Endothelial cell of umbilical vein (primary cell): ENCODE results near the gene DTX3. TPM values are rescaled to one million over a fixed set of nuclear protein-coding genes. Genes with fewer than 3 reads are reported as not detected.

ENCODE experiments used
- BruUV-seq: library from RNA; stranded (reverse); fragments of 400-500 nt; replicated peaks from 2 replicates; lab custom pipeline; 2021; lab: Mats Ljungman, UMichigan
- CTCF ChIA-PET: fragments of 300-600, 350-600 bp; sonication (Branson Sonifier 250); formaldehyde crosslinking; loops from one replicate; lab custom pipeline; 2021; ENCODE audit warnings: antibody characterized with exemption, inconsistent platforms; lab: Charles Lee
- POLR2A ChIA-PET: fragments of 300-600, 350-600 bp; sonication (Branson Sonifier 250); formaldehyde crosslinking; loops from one replicate; lab custom pipeline; 2021; ENCODE audit warnings: antibody characterized with exemption, inconsistent platforms; lab: Charles Lee
- DNase-seq: peaks from one replicate; pipeline ENCODE4 v3.0.0-alpha.2; 2011; ENCODE audit warnings: low read depth, low spot score
- FAIRE-seq: peaks from 2 replicates; lab custom pipeline; 2011; peaks lifted over from hg19 to GRCh38; lab: Jason Lieb, UNC
- H2AFZ ChIP-seq: 2 replicates; pipeline ENCODE4 v1.6.0; 2012; ENCODE audit warnings: low read depth, low read length, control low read depth, inconsistent platforms
- H3K27ac ChIP-seq: 2 replicates; pipeline ENCODE4 v1.5.1; 2011; ENCODE audit warnings: low read depth, mild to moderate bottlenecking, control low read depth, low read length, moderate library complexity; ENCODE audit not compliant: insufficient read depth
- H3K27me3 ChIP-seq, 2 experiments: 2 replicates each; pipeline versions ENCODE4 v1.6.0 to v1.6.1; 2011; ENCODE audit warnings: low read length in 2 of 2, mixed read lengths in 1 of 2; ENCODE audit not compliant: control insufficient read depth in 2 of 2, insufficient read depth in 2 of 2
- H3K36me3 ChIP-seq, 2 experiments: 2 replicates in 1 of 2; 3 replicates in 1 of 2; pipeline ENCODE4 v1.5.1; 2011; ENCODE audit warnings: low read length in 2 of 2, mild to moderate bottlenecking in 1 of 2, moderate library complexity in 1 of 2; ENCODE audit not compliant: control insufficient read depth in 2 of 2, insufficient read depth in 2 of 2; ENCODE audit errors: extremely low read depth in 1 of 2
- H3K4me1 ChIP-seq: 3 replicates; pipeline ENCODE4 v1.5.1; 2011; ENCODE audit warnings: mild to moderate bottlenecking, low read length; ENCODE audit not compliant: control insufficient read depth, insufficient read depth; ENCODE audit errors: extremely low read depth
- H3K4me2 ChIP-seq: 2 replicates; pipeline ENCODE4 v1.6.1; 2011; ENCODE audit warnings: low read length, control low read depth, mixed read lengths; ENCODE audit not compliant: insufficient read depth
- H3K4me3 ChIP-seq, 3 experiments: fragments of 200-600 bp in 1 of 3; sonication (generic), shearing (Covaris generic) in 1 of 3; replicated peaks in 1 of 3; 2 replicates each; pipeline ENCODE4 v1.5.1; 2011 to 2016; ENCODE audit warnings: control low read depth in 3 of 3, low read length in 3 of 3, mild to moderate bottlenecking in 2 of 3, inconsistent platforms in 1 of 3, low read depth in 1 of 3, moderate library complexity in 1 of 3; ENCODE audit not compliant: insufficient read depth in 1 of 3
- H3K79me2 ChIP-seq: 2 replicates; pipeline ENCODE4 v1.6.0; 2012; ENCODE audit warnings: low read length, inconsistent platforms; ENCODE audit not compliant: control insufficient read depth, insufficient read depth
- H3K9ac ChIP-seq: replicated peaks from 2 replicates; pipeline ENCODE3; 2011; ENCODE audit warnings: low read length, control low read depth; ENCODE audit not compliant: insufficient read depth; ENCODE audit errors: extremely low read depth
- H3K9me1 ChIP-seq: replicated peaks from 3 replicates; pipeline ENCODE4 v1.6.0; 2011; ENCODE audit warnings: mild to moderate bottlenecking, low read length; ENCODE audit not compliant: control insufficient read depth, insufficient read depth; ENCODE audit errors: extremely low read depth
- H3K9me3 ChIP-seq: replicated peaks from 2 replicates; pipeline ENCODE4 v1.5.1; 2012; ENCODE audit warnings: low read length, inconsistent platforms; ENCODE audit not compliant: control insufficient read depth, insufficient read depth
- H4K20me1 ChIP-seq: replicated peaks from 2 replicates; pipeline ENCODE3; 2011; ENCODE audit warnings: mild to moderate bottlenecking, low read length; ENCODE audit not compliant: control insufficient read depth, insufficient read depth; ENCODE audit errors: extremely low read depth
- CTCF ChIP-seq, 2 donors: IDR thresholded peaks; 1 replicate in 1 of 2; 2 replicates in 1 of 2; pipeline ENCODE4 v1.5.1; 2011; ENCODE audit warnings: low read length in 2 of 2, mild to moderate bottlenecking in 2 of 2, moderate library complexity in 2 of 2, control low read depth in 1 of 2, inconsistent platforms in 1 of 2, low read depth in 1 of 2; ENCODE audit not compliant: insufficient read depth in 1 of 2; ENCODE audit errors: extremely low read depth in 1 of 2
- EZH2 ChIP-seq: IDR thresholded peaks from 2 replicates; pipeline ENCODE4 v1.6.1; 2012; ENCODE audit warnings: borderline replicate concordance, low read depth, mild to moderate bottlenecking, moderate library complexity, low read length, inconsistent platforms; ENCODE audit not compliant: severe bottlenecking
- FOS ChIP-seq: IDR thresholded peaks from 2 replicates; pipeline ENCODE4 v1.6.1; 2011; ENCODE audit warnings: mild to moderate bottlenecking, low read length, moderate library complexity, borderline replicate concordance; ENCODE audit not compliant: insufficient read depth
- GATA2 ChIP-seq: IDR thresholded peaks from 2 replicates; pipeline ENCODE4 v1.7.0; 2011; ENCODE audit warnings: low read depth, mild to moderate bottlenecking, moderate library complexity, mixed read lengths, low read length; ENCODE audit not compliant: insufficient read length, insufficient read depth
- JUN ChIP-seq: IDR thresholded peaks from 2 replicates; pipeline ENCODE4 v1.6.1; 2011; ENCODE audit warnings: borderline replicate concordance, low read depth; ENCODE audit not compliant: insufficient read length, insufficient read depth
- MYC ChIP-seq: IDR thresholded peaks from one replicate; pipeline ENCODE4 v1.6.1; 2011; ENCODE audit warnings: mild to moderate bottlenecking, low read depth, low read length
- POLR2A ChIP-seq: IDR thresholded peaks from 2 replicates; pipeline ENCODE4 v1.6.1; 2012; ENCODE audit warnings: low read depth, mild to moderate bottlenecking, control low read depth, low read length
- POLR2AphosphoS5 ChIP-seq: IDR thresholded peaks from 2 replicates; pipeline ENCODE4 v1.6.1; 2012; ENCODE audit warnings: low read depth, mild to moderate bottlenecking, control low read depth, low read length, moderate library complexity; ENCODE audit not compliant: insufficient read depth
- dilution Hi-C: fragments of 300-500 bp; cut with MboI; formaldehyde crosslinking; loops from one replicate; pipeline ENCODE4 v1.15.0; 2019; ENCODE audit warnings: low sequenced_read_pairs; ENCODE audit not compliant: extremely low pct_ligation_motif_present
- intact Hi-C: fragments of 100-400 bp; cut with micrococcal nuclease; formaldehyde crosslinking; loops from one replicate; pipeline ENCODE4 v1.10.0; 2022
- polyA plus RNA-seq, 4 experiments: library from polyadenylated mRNA; depleted of rRNA in 3 of 4; stranded (reverse) in 3 of 4; unstranded in 1 of 4; fragments of >200 nt; gene quantifications; 2 replicates each; pipeline versions ENCODE4 v1.2.1 to v1.2.3, GENCODE V29; 2011 to 2012; ENCODE audit warnings: missing spikeins in 1 of 4
- total RNA-seq: library from RNA; stranded (reverse); gene quantifications from 2 replicates; pipeline ENCODE4 v1.2.3, GENCODE V29; 2021
- TF ChIP-seq, protein P1 (sequence below): IDR thresholded peaks from 2 replicates; pipeline ENCODE4 v1.6.1; 2011; ENCODE audit not compliant: insufficient read depth, insufficient read length

DTX3 gene
- total and polyA plus RNA-seq, 2 donors (not counting 3 experiments of a cell fraction or from before 2014, with no cell fraction given) = 34.5 to 51.4 TPM

DNA sequence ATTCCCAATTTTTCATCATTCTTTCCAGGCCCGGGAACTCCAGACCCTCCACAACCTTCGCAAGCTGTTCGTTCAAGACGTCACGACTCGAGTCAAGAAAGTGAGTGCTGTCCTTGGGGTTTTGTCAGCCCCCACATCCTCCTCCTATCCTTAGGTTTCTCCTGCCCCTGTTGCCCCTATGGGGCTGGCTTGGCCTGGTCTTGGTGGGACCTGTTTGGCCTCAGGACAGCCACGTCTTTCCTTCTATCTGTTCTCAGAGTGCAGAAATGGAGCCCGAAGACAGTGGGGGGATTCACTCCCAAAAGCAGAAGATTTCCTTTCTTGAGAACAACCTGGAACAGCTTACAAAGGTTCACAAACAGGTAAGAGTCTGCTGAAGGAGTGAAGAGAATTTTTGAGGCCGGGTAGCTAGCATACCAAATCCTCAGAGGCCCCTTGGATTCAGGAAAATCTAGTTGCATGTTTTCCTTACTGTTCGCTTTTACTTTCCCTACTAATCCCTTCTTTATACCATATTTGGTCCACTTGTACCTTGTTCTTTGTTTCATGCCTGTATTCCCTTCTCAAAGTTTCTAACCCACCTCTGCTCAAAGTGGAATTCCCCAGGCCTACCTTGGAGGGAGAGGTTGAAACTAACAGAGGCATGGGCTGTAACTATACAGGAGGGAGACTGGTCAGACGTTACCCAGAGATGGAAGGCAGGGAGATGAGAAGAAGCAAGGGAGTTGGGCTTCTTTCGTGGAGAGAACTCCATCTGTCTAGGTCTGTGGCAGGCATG lies 26.5 kb upstream of the DTX3 start:
- Histone ChIP-seq H3K27ac (no peak overlapping the region), H2AFZ (no peak overlapping the region), H3K4me1 (no peaks in the 10 kb centered on the region), H3K4me3 (no peak overlapping the region), H3K36me3 (no peaks in the 10 kb centered on the region), H3K4me2 (no peak overlapping the region), H4K20me1 (no peaks in the 10 kb centered on the region), H3K79me2 (no peaks in the 10 kb centered on the region), H3K9me3 (no peaks in the 10 kb centered on the region), H3K27me3 (peaks cover 6% of the 10 kb centered on the region in 2 experiments), H3K9ac (no peak overlapping the region), H3K9me1 (no peaks in the 10 kb centered on the region)
- FAIRE-seq (no peak), DNase-seq (no peak)
- TF ChIP-seq MYC = no peak
- TF ChIP-seq, protein P1, sequence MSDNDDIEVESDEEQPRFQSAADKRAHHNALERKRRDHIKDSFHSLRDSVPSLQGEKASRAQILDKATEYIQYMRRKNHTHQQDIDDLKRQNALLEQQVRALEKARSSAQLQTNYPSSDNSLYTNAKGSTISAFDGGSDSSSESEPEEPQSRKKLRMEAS = no peak
- TF ChIP-seq CTCF (IDR thresholded peaks at IDR 0.05; ENCODE audit: extremely low read depth in 1 of 2, insufficient read depth in 1 of 2, low read depth in 1 of 2, low read length in 2 of 2) = no peak
- no peak for TF ChIP-seq GATA2
- no peak for TF ChIP-seq EZH2
- no peak for TF ChIP-seq JUN
- no peak for TF ChIP-seq FOS
- no peak for TF ChIP-seq POLR2A
- TF ChIP-seq POLR2AphosphoS5 = no peak
- intact Hi-C loops (no loop called here), dilution Hi-C loops (no loop called here)
- POLR2A ChIA-PET = no interaction called here
- CTCF ChIA-PET = no interaction called here
- BruUV-seq = no TSS peak
